Effector memory CD4-positive, alpha-beta T cell (primary cell): ENCODE data around the gene STRN.
"Not testable (repeated sequence)": the region's sequence is repeated elsewhere in the genome, so short reads cannot be mapped to it uniquely, and the experiment has no call there.

Experiments used
- DNase-seq, 3 donors: peaks; one replicate each; pipeline ENCODE4 v3.0.0-alpha.2; 2020
- H3K27ac ChIP-seq: 2 replicates; pipeline ENCODE4 v1.7.0; 2013; ENCODE audit warnings: mild to moderate bottlenecking, low read length, moderate library complexity; ENCODE audit not compliant: insufficient read depth, poor library complexity, severe bottlenecking
- H3K27me3 ChIP-seq: replicated peaks from 2 replicates; pipeline ENCODE4 v1.7.0; 2013; ENCODE audit warnings: mild to moderate bottlenecking, low read length; ENCODE audit not compliant: insufficient read depth, control insufficient read depth, poor library complexity, severe bottlenecking
- H3K36me3 ChIP-seq: 2 replicates; pipeline ENCODE4 v1.7.0; 2013; ENCODE audit warnings: mild to moderate bottlenecking, low read length, moderate library complexity; ENCODE audit not compliant: control insufficient read depth, insufficient read depth
- H3K4me1 ChIP-seq: 2 replicates; pipeline ENCODE4 v1.7.0; 2013; ENCODE audit warnings: low read length, mild to moderate bottlenecking; ENCODE audit not compliant: control insufficient read depth, insufficient read depth, poor library complexity, severe bottlenecking
- H3K4me3 ChIP-seq: 2 replicates; pipeline ENCODE4 v1.7.0; 2013; ENCODE audit warnings: low read length, low read depth, mild to moderate bottlenecking; ENCODE audit not compliant: insufficient read depth, poor library complexity, severe bottlenecking
- H3K9me3 ChIP-seq: 2 replicates; pipeline ENCODE4 v1.7.0; 2013; ENCODE audit warnings: mild to moderate bottlenecking, low read length, moderate library complexity; ENCODE audit not compliant: control insufficient read depth

STRN gene

DNA sequence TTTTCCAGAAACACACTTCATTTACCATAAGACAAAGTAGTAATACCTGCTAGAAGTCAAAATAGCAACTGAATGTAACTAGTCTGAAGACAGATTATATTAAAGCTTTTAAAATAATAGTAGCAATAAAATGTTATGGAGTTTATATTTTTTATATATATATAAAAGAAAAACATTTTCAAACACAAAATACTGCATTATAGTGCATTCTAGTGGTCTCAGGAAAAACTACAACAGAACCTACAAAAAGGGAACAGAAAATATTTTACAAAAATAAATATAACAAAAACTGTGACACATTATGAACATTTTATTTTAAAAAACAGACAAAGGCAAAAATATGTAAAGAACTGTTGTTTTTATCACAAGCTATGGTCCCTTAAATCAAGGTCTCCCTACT is 48.0 kb downstream of the STRN start:
- no peaks in the 10 kb centered on the region for H3K9me3 ChIP-seq
- DNase-seq, result no peak
- H3K27me3 ChIP-seq, result no peaks in the 10 kb centered on the region
- no peak overlapping the region for H3K27ac ChIP-seq
- H3K36me3 ChIP-seq, result peaks cover 3% of the 10 kb centered on the region
- H3K4me1 ChIP-seq, result no peaks in the 10 kb centered on the region
- no peak overlapping the region for H3K4me3 ChIP-seq

DNA sequence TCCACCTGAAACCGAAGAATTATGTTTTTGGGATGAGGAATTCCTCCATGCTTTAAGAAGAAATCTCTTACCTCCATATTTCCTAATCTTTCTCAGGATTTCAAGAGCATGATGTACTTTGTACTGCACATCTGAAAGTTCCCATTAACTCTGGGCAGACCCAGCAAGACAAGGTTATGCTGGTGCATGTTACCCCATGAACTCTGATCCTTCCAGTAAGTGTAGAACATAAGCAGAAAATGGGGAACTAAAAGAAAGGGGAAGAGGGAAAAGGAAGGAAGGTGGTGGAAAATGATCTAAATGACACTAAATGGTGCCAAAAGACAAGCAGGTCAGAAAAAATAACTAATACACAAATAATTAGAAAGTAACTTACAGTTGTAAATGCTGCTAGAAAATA is 50.7 kb downstream of the STRN start:
- Histone ChIP-seq H3K27ac (no peak overlapping the region), H3K27me3 (no peaks in the 10 kb centered on the region), H3K9me3 (no peaks in the 10 kb centered on the region), H3K4me3 (no peak overlapping the region), H3K4me1 (no peaks in the 10 kb centered on the region), H3K36me3 (peaks cover 3% of the 10 kb centered on the region)
- no peak for DNase-seq

DNA sequence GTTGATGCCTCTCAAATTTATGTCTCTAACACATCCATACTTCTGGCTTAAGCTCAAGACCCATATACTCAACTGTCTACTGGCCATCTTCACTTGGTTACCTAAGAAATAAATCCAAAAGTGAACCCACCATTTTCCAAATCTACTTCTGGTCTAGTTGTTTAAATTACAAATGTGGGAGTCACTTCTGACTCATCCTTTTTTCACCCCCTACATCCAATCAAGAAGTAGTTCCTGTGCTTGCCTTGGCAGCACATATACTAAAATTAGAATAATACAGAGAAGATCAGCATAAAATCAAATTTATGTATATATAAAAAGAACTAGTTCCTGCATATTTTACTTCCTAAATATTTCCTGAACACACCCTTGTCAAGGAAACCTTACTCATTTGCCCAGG is 53.6 kb downstream of the STRN start:
- H3K36me3 ChIP-seq, result peaks cover 3% of the 10 kb centered on the region
- no peak overlapping the region for H3K27ac ChIP-seq
- H3K27me3 ChIP-seq, result no peaks in the 10 kb centered on the region
- no peak overlapping the region for H3K4me3 ChIP-seq
- no peaks in the 10 kb centered on the region for H3K9me3 ChIP-seq
- no peaks in the 10 kb centered on the region for H3K4me1 ChIP-seq
- no peak for DNase-seq

DNA sequence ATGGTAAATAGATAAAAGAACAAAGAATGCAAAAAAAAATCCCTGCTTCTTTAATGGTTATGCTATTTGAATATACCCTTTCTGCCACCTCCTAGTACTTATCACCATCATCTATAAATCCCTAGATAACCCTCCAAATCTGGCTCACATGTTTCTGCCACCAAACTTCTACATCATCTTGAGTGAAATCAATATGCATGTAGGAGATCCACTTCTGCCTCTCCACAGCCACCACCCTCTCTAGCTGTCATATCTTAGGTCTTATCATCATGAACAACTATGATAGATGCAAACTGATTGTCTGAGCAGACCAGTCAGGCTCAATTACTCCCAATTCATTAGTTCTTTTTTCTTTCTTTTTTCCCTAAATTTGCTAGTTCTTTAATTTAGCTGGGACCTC is 55.3 kb downstream of the STRN start:
- Histone ChIP-seq H3K4me3 (no peak overlapping the region), H3K27me3 (no peaks in the 10 kb centered on the region), H3K36me3 (peaks cover 3% of the 10 kb centered on the region), H3K4me1 (no peaks in the 10 kb centered on the region), H3K27ac (no peak overlapping the region), H3K9me3 (no peaks in the 10 kb centered on the region)
- DNase-seq, result no peak

DNA sequence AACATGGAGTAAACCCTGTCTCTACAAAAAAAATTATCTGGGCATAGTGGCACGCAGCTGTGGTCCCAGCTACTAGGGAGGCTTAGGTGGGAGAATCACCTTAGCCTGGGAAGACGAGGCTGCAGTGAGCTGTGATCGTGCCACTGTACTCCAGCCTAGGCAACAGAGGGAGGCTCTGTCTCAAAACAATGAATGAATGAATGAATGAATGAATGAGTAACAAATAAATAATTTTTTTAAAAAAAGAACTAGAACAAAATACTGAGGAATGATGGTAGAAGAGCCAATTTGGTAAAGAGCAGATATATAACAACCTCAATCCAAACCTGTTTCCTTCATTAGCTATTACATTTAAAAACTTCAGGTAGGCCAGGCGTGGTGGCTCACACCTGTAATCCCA is 60.1 kb downstream of the STRN start:
- no peaks in the 10 kb centered on the region for H3K9me3 ChIP-seq
- no peaks in the 10 kb centered on the region for H3K27me3 ChIP-seq
- no peak overlapping the region for H3K4me3 ChIP-seq
- DNase-seq, result no peak
- H3K4me1 ChIP-seq, result no peaks in the 10 kb centered on the region
- H3K36me3 ChIP-seq, result no peaks in the 10 kb centered on the region
- H3K27ac ChIP-seq, result no peak overlapping the region

DNA sequence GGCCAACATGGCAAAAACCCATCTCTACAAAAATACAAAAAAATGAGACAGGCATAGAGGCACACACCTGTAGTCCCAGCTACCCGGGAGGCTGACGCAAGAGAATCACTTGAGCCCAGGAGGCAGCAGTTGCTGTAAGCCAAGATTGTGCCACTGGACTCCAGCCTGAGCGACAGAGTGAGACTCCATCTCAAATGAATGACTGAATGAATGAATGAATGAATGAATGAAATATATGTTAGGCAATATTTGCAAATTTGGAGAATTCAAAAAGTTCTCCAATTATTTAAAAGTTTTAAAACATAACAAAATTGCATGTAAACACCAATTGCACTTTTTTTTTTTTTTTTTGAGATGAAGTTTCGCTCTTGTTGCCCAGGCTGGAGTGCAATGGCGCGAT is 61.7 kb downstream of the STRN start:
- no peak overlapping the region for H3K27ac ChIP-seq
- no peaks in the 10 kb centered on the region for H3K9me3 ChIP-seq
- no peak for DNase-seq
- no peak overlapping the region for H3K4me3 ChIP-seq
- H3K27me3 ChIP-seq, result no peaks in the 10 kb centered on the region
- H3K36me3 ChIP-seq, result peaks cover 2% of the 10 kb centered on the region
- no peaks in the 10 kb centered on the region for H3K4me1 ChIP-seq

DNA sequence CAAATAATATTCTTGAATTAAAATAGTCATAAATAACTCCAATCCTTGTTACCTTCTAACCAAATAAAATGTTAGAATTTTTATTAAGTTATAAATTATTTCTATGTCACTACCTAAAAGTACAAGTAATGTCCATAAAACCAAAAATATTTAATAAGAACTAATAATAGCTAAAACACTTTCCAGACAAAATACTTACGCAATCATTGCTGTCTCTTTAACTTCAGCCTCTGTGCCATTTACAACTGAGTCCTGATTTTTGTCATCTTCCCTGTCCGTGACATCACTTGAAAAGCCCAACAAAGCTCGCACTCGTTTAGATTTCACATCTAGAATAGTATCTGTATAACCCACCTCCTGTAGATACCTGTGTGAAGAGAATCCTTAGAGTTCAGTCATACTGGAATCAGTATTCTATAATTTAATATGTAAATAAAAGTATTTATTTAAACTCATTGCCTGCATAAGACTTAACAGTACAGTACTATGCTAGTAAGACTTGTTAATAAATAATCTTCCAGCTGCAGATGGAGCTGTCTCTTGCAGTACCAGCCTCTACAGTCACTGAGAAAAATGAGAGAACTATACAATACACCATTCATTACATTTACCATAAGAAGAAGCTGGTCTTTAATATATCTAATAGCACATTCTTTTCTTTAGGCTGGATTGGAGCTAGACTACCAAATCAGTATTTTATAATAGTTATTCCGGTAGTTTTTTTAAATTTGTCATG is 63.8 kb downstream of the STRN start:
- Histone ChIP-seq H3K9me3 (no peaks in the 10 kb centered on the region), H3K4me3 (no peak overlapping the region), H3K27ac (no peak overlapping the region), H3K27me3 (no peaks in the 10 kb centered on the region), H3K4me1 (no peaks in the 10 kb centered on the region), H3K36me3 (peaks cover 2% of the 10 kb centered on the region)
- no peak for DNase-seq

DNA sequence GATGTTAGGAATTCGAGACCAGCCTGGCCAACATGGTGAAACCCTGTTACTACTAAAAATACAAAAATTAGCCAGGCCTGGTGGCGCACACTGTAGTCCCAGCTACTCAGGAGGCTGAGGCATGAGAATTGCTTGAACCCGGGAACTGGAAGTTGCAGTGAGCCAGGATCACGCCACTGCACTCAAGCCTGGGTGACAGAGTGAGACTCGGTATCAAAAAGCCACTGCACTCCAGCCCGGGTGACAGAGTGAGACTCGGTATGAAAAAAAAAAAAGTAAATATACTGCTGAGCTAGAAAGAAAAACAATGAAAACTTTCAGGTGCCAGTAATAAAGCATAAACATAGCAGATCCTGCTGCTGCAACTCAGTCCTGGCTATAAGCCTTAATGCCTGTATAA is 73.5 kb downstream of the STRN start:
- Histone ChIP-seq H3K27ac (no peak overlapping the region), H3K4me1 (no peaks in the 10 kb centered on the region), H3K36me3 (no peaks in the 10 kb centered on the region), H3K9me3 (no peaks in the 10 kb centered on the region), H3K4me3 (no peak overlapping the region), H3K27me3 (no peaks in the 10 kb centered on the region)
- DNase-seq, result no peak

DNA sequence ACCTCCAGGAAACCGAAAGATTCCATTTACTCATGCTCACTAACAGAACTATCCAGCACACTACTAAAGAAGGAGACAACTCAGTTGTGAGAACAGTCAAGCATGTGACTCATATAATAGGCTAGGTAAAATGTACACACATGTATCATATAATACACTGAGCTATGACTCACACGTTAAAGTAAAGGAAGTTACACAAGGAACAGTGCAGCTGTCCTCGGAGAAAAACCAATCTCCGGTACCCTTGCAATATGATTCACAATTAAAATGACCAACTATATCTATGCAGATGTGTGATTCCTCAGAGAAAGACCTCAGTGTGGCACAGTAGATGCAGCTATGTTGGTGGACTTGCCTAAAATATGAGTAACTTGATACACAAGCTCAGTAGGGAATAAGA is 76.5 kb downstream of the STRN start:
- Histone ChIP-seq H3K4me3 (no peak overlapping the region), H3K27ac (no peak overlapping the region), H3K4me1 (no peaks in the 10 kb centered on the region), H3K36me3 (peaks cover 11% of the 10 kb centered on the region), H3K9me3 (no peaks in the 10 kb centered on the region), H3K27me3 (no peaks in the 10 kb centered on the region)
- DNase-seq, result no peak

DNA sequence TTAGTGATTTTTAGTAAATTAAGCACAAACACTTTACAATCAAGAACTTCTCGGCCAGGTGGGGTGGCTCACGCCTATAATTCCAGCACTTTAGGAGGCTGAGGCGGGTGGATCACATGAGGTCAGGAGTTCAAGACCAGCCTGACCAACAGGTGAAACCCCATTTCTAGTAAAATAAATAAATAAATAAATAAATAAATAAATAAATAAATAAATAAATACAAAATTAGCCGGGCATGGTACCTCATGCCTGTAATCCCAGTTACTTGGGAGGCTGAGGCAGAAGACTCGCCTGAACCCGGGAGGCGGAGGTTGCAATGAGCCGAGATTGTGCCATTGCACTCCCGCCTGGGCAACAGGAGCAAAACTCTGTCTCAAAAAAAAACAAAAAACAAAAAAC is 79.2 kb downstream of the STRN start:
- H3K9me3 ChIP-seq, DNase-seq, H3K27ac ChIP-seq, H3K4me1 ChIP-seq, H3K4me3 ChIP-seq, H3K27me3 ChIP-seq: not testable (repeated sequence)
- peaks cover 25% of the 10 kb centered on the region for H3K36me3 ChIP-seq
